ENCODE measurements around the gene SLC2A9.

The SLC2A9 gene

DNA sequence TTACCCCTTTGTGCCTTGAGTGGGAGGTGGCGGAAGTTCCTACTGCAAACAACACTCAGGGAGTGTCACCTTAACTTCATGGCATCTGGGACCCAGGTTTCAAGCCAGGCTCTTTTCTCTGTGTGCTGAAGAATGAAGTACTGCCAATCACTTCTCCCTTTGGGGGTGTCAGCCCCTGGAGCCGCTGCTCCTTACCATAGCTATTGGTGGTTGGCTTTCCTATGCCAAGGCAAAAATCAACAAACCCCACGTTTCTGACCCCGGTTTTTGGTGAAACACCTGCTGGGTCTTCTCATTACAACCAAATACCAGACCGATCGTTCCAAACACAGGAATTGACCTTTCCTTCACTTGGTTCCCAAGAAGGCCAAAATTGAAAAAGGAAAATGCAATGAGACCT is 19.7 kb upstream of the SLC2A9 start:
- DNase-seq = no peak

DNA sequence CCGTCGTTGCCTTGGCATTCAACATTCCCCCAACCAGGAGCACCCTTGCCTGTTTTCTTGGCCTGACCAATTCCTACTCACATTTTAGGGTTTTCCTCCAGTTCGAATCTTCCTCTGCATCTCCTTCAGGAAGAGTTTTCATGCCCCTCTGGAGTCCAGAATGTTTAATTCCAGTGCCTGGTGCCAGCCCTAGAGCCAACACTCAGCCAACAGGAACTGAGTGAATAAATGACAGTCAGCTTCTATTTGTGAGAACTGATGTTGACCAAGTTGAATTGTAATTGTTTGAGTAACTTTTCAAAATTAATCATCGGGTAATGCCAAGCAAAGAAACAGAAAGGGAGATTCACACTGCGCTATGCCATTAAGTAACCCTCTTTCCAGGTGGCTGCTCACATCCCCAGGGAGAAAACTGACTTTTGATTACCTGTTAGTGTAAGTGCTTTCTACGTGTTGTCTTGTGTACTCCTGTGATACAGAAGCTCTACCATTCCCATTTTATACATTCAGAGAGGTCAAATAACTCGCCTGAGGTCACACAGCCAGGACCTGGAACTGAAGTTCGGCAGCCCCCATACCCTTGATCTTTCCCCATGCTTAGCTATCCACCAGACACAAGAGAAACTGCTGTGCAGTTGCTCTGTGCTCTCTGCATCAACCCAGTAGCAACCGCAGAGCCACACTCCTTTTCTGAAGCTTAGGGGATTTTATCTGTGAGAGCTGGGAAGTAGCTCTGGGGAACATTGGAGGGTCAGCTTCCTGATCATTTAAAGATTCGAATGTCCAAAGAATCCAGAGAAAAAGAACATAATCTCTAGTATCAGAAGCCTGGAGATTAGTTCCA is 19.0 kb upstream of the SLC2A9 start:
- no peak for DNase-seq

DNA sequence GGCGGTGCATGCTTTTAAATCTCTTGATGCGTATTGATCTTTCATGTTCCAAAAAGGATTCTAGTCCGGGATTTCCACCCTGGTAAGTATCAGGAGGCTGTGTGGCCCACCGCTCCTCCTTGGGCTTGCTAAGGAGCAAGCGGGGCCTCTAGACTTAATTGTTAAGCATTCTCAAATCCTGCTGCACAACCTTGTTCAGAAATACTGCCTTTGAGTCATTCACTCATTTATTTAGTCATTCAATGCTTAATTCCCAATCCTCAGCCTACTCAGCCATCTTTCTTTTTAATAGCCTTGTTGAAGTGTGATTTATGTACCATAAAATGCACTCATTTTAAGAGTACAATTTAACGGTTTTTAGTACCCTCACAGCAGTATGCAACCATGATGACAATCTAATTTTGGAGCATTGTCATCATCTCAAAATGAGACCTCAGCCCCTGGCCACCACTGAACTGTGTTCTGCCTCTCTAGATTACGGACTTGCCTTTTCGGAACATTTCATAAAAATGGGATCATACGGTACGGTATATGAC is 15.6 kb upstream of the SLC2A9 start:
- no peak for DNase-seq

DNA sequence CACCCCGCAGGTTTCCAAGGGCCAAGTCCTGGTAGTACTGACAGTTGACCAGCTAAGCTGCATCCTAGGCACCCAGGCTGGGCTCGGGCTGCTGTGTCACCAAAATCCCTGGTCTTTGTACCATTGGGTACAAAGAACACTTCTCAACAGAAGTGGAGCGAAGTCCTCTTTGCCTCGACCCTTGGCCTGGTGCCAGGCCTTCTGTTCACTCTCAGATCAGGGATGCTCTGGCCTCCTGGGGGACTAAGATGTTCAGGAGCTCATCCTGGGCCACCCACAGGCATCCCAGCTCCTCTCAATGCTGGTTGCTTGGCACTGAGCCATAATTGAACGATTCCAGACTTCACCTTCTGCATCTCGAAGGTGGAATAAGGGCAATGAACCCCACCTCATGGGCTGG is 13.8 kb upstream of the SLC2A9 start:
- no peak for DNase-seq

DNA sequence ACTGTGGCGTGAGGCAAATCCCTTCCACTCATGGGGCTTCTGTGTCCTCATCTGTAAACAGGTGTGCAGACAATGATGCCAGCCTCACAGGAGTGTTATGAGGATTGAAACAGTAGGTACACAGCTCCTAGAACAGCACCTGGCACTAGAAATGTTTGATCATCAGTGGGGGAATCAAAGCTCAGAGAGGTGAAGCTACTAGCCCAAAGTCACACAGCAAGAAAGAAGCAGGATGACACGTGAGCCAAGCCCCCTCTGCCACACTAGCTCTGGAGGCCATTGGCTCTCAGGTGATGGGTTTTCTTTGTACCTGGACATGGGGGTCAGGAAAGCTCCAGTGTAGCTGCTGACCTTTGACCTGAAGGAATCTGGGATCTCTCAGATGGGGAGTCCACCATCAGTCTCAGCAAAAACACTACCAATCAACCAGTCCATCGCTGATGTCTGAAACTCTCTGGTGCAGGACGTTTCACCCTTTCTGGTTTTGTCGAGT is 13.4 kb upstream of the SLC2A9 start:
- no peak for DNase-seq

DNA sequence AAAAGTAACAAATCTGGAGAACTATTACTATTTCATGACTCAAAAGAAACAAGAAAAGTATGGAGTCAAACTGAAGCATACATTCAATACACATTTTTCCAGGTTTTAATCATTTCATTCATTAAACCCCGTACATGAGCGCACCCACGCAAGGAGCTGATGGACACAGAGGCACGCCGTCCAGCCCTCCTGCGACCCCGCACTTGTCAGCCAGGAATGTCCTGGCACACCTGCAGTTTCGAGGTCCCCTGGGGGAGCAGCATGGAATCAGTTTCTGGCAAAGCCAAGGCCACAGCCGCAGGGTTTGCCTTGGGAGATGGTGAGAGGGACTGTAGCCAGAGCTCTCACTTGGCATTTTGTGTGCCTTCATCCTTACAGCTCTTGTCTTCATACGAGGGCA is 12.8 kb upstream of the SLC2A9 start:
- DNase-seq = no peak

DNA sequence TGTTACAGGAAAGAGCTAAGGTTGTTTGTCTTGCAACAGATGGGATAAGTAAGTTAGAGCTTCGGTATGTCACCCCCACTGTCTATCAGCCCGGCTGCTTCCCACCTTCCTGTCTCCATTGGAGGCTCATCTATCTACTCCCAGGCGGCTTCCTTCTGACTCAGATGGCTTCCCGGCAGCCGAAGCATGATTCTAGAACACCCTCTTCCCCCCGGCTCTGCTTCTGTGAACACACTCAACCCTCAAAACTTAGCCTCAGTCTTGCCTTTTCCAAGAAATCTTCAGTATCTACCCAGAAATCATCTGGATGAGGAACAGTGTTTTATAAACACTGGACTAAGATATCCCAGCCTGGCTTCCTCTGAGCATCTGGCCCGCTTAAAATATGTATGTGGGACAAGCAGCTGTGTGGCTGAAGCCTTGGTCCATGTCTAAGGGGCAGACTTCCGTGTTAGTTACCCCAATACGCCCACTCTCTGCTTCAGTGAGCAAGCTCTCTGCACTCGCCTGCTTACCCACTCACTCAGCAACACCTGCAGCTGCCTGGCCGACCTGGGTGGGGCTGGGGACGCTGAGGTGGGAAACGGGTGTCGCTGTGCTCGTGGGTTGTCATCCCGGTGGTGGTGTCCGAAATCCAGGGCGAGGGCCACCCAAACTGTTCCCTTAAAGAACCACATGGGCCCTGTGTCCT is 12.0 kb upstream of the SLC2A9 start:
- DNase-seq = peak; percentile 59

DNA sequence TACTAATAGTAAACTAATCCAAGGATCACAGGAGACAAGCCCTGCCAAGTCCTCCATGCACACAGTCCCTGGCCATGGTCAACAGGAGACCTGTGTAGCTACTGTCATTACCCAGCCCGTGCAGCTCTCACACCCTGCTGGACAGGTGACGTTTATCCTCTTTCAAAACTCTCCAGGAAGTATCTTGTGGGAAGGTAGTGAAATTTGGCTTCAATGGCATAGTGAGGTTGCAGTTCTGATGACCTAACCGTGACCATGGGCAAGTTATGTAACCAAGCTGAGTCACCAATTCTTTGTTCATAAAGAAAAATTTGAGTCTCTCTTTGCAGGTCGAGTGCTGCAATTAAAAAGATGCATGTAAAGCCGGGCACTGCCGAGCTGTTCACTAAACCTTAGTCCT is 11.3 kb upstream of the SLC2A9 start:
- DNase-seq = no peak

DNA sequence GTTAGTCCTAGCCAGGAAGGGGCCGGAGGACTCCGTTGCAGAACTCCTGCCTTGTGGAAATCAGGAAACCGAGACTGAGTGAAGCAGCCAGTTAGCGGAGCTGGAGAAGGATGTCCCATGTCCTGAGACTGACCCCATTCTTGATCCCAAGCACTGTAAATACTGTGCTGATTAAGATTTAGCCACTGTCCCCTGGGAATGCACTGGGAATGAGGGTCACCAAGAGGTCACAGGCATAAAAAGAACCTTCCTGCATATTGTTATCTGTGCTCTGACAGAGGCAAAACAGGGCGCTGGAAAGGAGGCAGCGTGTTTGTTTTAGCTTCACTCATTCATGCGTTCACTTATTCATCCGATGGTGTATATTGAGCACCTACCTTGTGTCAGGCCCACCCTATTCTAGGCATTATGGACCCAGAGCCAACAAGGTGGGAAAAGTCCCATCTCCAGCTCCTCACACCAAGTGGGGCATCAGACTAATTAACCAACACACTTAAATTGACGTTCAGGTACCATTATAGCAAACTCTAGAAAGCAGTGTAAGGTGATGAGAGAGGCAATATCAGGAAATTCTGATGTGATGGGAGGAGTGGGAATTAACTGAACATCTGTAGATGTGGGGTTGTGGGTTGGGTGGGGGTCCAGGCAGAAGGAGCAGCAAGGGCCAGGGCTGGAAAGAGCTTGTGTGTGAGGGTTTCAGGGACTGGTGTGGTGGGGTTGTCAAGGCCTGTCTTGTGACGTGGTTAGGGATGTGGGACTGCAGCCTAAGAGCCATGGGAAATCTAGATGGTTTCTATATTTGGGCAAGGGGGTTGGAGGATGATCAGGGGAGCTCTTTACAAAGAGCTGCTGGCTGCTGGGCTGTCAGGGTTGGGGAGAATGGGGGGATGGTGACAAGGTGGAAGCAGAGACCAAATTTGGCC is 10.6 kb upstream of the SLC2A9 start:
- peak; percentile 88 for DNase-seq

DNA sequence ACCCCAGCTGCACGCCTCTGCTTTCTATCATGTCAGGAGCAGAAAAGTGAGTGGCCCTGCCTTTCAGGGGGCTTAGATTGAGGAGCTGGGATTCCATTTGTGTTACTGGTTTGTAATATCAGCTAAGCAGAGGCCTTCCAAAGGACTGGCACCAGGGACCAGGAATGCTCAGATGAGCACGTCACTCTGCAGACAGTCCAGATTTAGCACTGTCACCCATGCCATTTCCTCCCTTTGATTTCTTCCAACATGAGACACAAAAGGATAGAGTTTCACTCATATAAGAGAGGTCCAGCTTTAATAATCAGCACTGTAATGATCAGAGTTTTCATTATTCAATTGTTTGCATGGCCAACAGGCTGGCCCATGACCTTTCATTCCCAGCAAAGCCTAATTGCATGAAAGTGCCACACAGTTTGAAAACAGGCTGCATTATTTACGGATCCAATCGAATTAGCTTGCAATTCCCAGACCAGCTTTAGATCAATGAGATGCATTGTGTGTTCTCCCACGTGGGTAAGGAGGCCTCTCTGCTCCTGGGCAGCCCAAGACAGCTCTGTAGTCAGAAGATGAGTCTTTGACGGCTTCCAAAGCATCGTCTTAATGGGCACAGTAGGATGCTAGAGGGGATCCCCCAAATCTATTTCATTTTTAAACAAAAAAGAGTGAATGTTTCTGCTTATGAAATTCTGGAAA is 9.8 kb upstream of the SLC2A9 start:
- DNase-seq = peak; percentile 88

DNA sequence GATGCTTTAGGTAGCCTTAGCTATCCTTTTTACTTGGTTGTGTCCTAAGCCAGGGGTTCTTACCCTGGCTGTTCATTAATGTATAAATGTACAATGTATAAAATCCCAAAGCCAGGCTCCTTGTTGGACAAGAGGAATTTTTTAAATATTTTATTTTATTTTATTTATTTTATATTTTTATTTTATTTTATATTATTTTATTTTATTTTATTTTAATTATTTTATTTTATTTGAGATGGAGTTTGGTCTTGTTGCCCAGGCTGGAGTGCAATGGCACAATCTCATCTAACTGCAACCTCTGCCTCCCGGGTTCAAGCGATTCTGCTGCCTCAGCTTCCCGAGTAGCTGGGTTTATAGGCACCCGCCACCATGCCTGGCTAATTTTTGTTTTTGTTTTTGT is 8.1 kb upstream of the SLC2A9 start:
- DNase-seq = no peak

DNA sequence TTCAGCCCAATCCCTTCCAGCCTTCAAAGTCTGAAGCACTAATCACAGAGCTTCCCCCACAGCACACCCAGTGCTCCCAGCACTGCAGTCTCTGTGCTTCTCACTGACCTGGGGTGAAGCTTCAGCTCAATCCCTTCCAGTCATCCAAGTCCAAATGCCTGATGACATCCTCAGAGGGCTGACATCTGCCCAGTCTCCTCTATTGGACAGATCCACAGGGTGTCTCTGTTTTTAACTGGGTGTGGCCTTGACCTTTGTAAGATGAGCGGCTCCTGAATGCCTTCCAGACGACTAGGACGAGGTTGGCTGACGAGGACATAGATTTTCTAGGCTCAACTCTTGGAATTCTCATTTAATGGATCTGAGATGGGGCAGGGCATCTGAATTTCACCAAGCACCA is 7.6 kb upstream of the SLC2A9 start:
- no peak for DNase-seq

DNA sequence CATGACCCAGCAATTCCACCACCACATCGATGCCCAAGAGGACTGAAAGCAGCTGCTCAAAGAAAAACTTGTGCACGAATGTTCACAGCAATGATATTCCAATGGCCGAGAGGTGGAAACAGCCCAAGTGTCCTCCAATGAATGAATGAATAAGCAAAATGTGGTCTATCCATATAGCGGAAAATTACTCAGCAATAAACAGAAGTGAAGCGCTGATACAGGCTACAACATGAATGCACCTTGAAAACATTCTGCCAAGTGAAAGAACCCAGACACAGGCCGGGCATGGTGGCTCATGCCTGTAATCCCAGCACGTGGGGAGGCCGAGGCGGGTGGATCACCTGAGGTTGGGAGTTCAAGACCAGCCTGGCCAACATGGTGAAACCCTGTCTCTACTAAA is 5.2 kb upstream of the SLC2A9 start:
- DNase-seq = no peak

DNA sequence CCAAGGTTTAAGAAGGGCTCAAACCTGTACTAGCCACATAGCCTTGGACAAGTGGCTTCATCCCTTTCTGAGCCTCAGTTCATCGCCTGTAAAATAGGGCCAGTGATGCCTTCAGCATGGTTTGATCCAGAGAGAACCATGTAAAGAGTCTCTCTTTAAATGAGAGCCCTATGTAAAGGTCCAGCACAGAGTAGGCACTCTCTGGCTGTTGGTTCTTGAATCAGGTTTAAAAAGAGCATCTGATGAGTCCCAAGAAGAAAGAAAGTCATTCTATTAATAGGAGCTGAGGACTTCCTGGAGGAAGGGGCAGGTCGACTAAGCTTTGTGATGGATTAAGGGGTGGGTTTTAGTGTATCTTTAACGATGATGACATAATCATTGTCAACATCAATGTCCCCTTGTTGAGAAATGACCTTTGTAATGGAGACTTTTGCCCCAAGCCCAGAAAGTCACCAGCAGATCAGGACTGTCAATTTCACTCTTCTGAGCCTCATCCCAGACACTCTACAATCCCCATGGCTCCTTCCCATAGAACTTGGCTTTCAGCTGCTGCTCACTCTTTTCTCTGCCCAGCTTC is 4.0 kb upstream of the SLC2A9 start:
- DNase-seq = no peak

DNA sequence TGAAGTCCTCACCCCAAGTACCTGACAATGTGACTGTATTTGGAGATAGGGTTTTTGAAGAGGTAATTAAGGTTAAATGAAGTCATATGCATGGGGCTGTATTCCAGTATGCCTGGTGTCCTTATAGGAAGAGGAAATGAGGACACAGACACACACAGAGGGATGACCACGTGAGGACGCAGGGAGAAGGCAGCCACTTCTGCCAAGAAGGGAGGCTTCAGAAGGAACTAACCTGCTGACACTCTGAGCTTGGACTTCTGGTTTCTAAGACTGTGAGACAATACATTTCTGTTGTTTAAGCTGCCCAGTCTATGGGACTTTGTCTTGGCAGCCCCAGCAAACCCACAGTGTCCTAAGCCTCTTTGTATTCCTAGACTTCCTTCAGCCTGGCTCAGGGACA is 3.0 kb upstream of the SLC2A9 start:
- no peak for DNase-seq

DNA sequence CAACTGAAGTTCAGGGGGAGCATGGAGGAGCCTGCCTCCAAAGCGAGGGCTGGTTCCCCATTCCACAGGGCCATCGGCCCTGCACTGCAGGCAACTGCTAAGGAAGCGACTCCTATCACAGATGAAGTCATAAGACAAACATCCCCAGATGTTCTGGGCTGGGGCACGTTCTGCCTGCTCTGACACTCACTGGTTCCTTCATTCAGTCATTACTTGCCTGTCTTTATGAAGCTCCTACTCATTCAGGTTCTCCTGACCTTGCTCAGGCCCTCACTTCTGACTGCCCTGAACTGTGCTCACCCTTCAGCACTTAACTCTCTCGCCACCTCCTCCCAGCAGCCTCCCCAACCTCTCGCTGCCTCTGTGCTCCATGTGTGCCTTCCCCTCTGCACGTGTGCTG is 2.5 kb upstream of the SLC2A9 start:
- no peak for DNase-seq

DNA sequence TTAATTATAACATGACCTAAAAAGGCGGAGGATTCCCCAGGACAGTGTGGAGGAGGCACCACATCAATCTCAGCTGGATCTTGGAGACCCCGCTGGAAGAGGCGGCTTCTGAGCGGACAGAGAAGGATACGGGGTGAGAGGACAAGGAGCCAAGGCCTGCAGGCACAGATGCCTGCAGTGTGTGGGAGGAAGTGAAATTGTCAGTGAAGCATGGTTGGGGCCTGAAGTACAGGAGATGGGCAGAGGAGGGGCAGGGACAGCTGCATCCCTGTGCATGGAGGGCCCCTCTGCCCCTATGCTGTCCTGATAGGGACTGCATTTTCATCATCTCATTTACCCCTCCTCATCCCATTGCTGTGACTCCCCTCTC is 1.7 kb upstream of the SLC2A9 start:
- DNase-seq = no peak

DNA sequence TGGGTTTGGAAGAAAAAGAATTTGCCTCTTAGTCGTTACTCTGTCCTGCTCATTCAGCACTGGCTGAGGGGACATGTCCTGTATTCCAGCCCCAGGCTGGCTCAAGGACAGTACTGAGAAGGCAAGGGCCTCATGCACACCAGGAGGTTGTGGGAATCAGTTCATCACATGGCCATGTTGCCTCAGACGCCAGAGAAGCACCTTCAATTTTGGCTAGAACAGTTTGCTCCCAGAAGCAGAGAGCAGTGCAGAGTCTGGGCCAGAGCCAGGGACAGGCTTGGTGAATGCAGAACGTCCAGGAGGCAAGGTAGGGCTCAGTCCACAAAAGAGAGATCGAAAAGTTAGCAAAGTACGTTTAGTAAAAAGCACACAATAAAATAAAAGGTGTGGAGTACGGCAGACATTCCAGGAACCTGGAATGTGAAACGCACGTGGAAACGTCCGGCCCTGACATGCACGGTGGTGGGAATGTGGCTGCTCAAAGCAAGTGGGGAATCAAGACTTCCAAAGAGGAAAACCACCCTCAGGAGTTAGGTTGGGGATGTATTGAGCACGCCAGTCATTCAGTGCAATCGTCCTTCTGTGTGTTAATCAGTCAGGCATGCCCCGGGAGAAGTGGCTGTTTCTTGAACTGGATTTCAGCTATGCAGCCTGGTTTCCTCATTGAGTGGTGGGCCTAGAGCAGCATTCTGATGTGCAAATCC is 1.2 kb upstream of the SLC2A9 start:
- no peak for DNase-seq

DNA sequence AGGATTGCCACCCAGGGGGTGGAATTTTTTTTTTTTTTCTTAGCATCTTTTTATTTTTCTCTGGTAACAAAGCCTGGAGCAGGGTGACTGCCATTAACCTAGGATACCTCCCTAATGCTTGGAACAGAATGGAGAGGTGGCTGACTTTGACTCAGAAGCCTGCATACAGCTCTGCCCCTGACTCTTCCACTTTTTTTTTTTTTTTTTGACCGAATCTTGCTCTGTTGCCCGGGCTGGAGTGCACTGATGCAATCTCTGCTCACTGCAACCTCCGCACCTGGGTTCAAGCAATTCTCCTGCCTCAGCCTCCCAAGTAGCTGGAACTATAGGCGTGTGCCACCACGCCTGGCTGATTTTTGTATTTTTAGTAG is 341 bp upstream of the SLC2A9 start:
- no peak for DNase-seq

DNA sequence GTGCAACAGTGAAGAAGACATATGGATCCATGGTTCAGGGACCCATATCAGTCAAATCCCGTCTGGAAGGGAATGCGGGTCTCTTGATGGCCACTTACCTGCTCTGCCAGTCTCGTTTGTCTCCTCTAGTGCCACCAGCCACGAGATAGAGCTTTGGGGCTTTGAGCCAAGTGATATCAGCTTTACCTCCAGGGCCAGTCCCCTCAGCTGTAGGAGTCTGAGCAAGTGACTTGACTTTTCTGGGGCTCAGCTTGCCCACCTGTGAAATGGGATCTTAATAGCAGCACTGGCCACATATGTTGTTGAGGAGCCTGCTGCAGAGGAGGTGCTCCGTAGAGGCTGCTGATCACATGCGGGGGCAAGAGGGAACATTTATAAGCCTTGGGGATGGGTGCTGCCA is 1.2 kb downstream of the SLC2A9 start:
- DNase-seq = no peak

DNA sequence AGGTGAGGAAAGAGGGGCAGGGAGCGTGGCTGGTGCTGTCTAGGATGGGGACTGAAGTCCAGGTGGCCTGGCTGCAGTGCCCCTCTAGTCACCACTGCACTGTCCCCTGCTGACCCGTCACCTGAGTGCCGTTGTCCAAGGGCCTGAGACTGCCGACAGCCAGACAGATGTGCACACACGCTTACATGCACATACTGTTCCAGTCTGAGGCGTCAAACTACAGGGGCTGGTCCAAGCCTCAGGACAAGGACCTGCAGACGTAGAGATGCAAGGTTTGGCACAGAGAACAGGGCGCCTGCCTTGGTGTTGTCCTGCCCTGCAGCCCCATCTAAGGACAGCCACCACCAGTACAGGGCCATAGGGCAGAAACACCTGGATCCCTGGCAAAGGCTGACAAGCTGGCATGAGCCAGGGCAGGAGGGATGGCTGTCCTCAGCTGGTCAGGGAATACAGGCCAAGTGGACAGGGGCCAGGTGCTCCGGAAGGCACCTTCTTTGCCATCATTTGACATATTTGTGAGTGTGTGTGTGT is 1.7 kb downstream of the SLC2A9 start:
- no peak for DNase-seq
